ENCODE measurements around the gene WNT5A.

- TF ChIP-seq RNF2 (IDR thresholded peaks at IDR 0.05; ENCODE audit: borderline replicate concordance, low read depth), result no peak
- no peak for TF ChIP-seq KDM1A (IDR thresholded peaks at IDR 0.05; ENCODE audit: low read depth)
- TF ChIP-seq CTCF (IDR thresholded peaks at IDR 0.05), result no peak
- no peak for TF ChIP-seq NPAS2 (CRISPR knock-in tag; IDR thresholded peaks at IDR 0.05; ENCODE audit: borderline replicate concordance)
- no peak for TF ChIP-seq ZC3H11A (IDR thresholded peaks at IDR 0.05)
- no peak for TF ChIP-seq PBX3 (IDR thresholded peaks at IDR 0.05)
- TF ChIP-seq MAX (IDR thresholded peaks at IDR 0.05), result no peak
- TF ChIP-seq POLR2A (IDR thresholded peaks at IDR 0.05; ENCODE audit: low read length), result no peak
- no peak for TF ChIP-seq HOXB5 (CRISPR knock-in tag; IDR thresholded peaks at IDR 0.05)
- no peak for TF ChIP-seq HOXA7 (CRISPR knock-in tag; IDR thresholded peaks at IDR 0.05)
- TF ChIP-seq EP300 (IDR thresholded peaks at IDR 0.05), result no peak
- no peak for TF ChIP-seq TP53 (CRISPR knock-in tag; IDR thresholded peaks at IDR 0.05)
- TF ChIP-seq ZFP36 (IDR thresholded peaks at IDR 0.05; ENCODE audit: borderline replicate concordance, partially characterized antibody), result no peak
- TF ChIP-seq MAZ (IDR thresholded peaks at IDR 0.05; ENCODE audit: borderline replicate concordance, low read depth, low read length), result no peak
Observed at GRCh38 chr3:55452886-55453285, 34.2 kb downstream of the WNT5A start.
